HEK293 (cell line): ENCODE data around the gene MUC4.

Experiments
- CTCF ChIA-PET: fragments of 350-600 bp; formaldehyde crosslinking; extraction: SDS; loops from one replicate; lab custom pipeline; 2021; ENCODE audit warnings: antibody characterized with exemption; lab: Yijun Ruan, JAX
- POLR2A ChIA-PET: fragments of 300-600 bp; formaldehyde crosslinking; extraction: SDS; loops from one replicate; lab custom pipeline; 2020; ENCODE audit warnings: antibody characterized with exemption, inconsistent platforms; lab: Yijun Ruan, JAX
- H3K27ac ChIP-seq: fragments of 200-500 bp; sonication (Bioruptor generic); 2 replicates; pipeline ENCODE4 v1.5.1; 2014; ENCODE audit warnings: low read depth, low read length, control low read depth, inconsistent platforms; ENCODE audit errors: extremely low read depth
- H3K36me3 ChIP-seq, 2 experiments: fragments of 200-500 bp in 1 of 2; sonication (Bioruptor generic) in 1 of 2; 1 replicate in 1 of 2; 2 replicates in 1 of 2; pipeline ENCODE4 v1.5.1; 2014 to 2017; ENCODE audit warnings: inconsistent platforms in 2 of 2, low read length in 2 of 2; ENCODE audit not compliant: control insufficient read depth in 2 of 2, insufficient read depth in 1 of 2
- H3K4me1 ChIP-seq: fragments of 200-500 bp; sonication (Bioruptor generic); 2 replicates; pipeline ENCODE4 v1.5.1; 2014; ENCODE audit warnings: mild to moderate bottlenecking, low read length, inconsistent platforms; ENCODE audit not compliant: control insufficient read depth, insufficient read depth
- H3K4me3 ChIP-seq: 2 replicates; pipeline ENCODE4 v1.5.1; 2011; ENCODE audit warnings: low read depth, mild to moderate bottlenecking, control low read depth, low read length, moderate library complexity
- H3K9me3 ChIP-seq: fragments of 200-500 bp; sonication (Bioruptor generic); 2 replicates; pipeline ENCODE4 v1.5.1; 2014; ENCODE audit warnings: low read depth, low read length, inconsistent platforms; ENCODE audit not compliant: control insufficient read depth, insufficient read depth
- GLIS1 ChIP-seq: fragments of 450-650 bp; formaldehyde crosslinking; IDR thresholded peaks from 2 replicates; pipeline ENCODE4 v1.5.1; 2016; ENCODE audit warnings: missing biosample characterization, missing genetic modification characterization
- SETDB1 ChIP-seq: IDR thresholded peaks from one replicate; pipeline ENCODE4 v1.6.1; 2017; ENCODE audit warnings: mild to moderate bottlenecking, low read length, moderate library complexity, mixed read lengths; ENCODE audit not compliant: insufficient read length
- ZEB2 ChIP-seq: fragments of 450-650 bp; formaldehyde crosslinking; IDR thresholded peaks from 2 replicates; pipeline ENCODE4 v1.5.1; 2016; ENCODE audit warnings: missing biosample characterization, missing genetic modification characterization
- ZFP41 ChIP-seq: fragments of 450-650 bp; formaldehyde crosslinking; IDR thresholded peaks from 2 replicates; pipeline ENCODE4 v1.5.1; 2016; ENCODE audit warnings: missing biosample characterization, missing genetic modification characterization, borderline replicate concordance
- ZIC2 ChIP-seq: fragments of 450-650 bp; formaldehyde crosslinking; IDR thresholded peaks from 2 replicates; pipeline ENCODE4 v1.5.1; 2016; ENCODE audit warnings: missing biosample characterization, missing genetic modification characterization
- ZNF140 ChIP-seq: fragments of 450-650 bp; formaldehyde crosslinking; IDR thresholded peaks from 2 replicates; pipeline ENCODE4 v1.5.1; 2016; ENCODE audit warnings: missing biosample characterization, missing genetic modification characterization
- ZNF157 ChIP-seq: fragments of 450-650 bp; formaldehyde crosslinking; IDR thresholded peaks from 2 replicates; pipeline ENCODE4 v1.5.1; 2016; ENCODE audit warnings: missing biosample characterization, missing genetic modification characterization
- ZNF174 ChIP-seq: fragments of 450-650 bp; formaldehyde crosslinking; IDR thresholded peaks from 2 replicates; pipeline ENCODE4 v1.5.0; 2017; ENCODE audit warnings: missing biosample characterization, mild to moderate bottlenecking, missing genetic modification characterization
- ZNF292 ChIP-seq: fragments of 450-650 bp; formaldehyde crosslinking; IDR thresholded peaks from 2 replicates; pipeline ENCODE4 v1.5.1; 2016; ENCODE audit warnings: low read depth, missing biosample characterization, missing genetic modification characterization, borderline replicate concordance
- ZNF558 ChIP-seq: fragments of 450-650 bp; formaldehyde crosslinking; IDR thresholded peaks from 2 replicates; pipeline ENCODE4 v1.5.1; 2016; ENCODE audit warnings: missing biosample characterization, missing genetic modification characterization
- ZNF571 ChIP-seq: fragments of 450-650 bp; formaldehyde crosslinking; IDR thresholded peaks from 2 replicates; pipeline ENCODE4 v1.5.0; 2017; ENCODE audit warnings: missing biosample characterization, missing genetic modification characterization
- ZNF639 ChIP-seq: fragments of 450-650 bp; formaldehyde crosslinking; IDR thresholded peaks from 2 replicates; pipeline ENCODE4 v1.5.1; 2016; ENCODE audit warnings: missing biosample characterization, missing genetic modification characterization
- ZSCAN16 ChIP-seq: fragments of 450-650 bp; formaldehyde crosslinking; IDR thresholded peaks from 2 replicates; pipeline ENCODE4 v1.5.1; 2016; ENCODE audit warnings: missing biosample characterization, missing genetic modification characterization
- ZSCAN5A ChIP-seq: fragments of 450-650 bp; formaldehyde crosslinking; IDR thresholded peaks from 2 replicates; pipeline ENCODE4 v1.5.1; 2016; ENCODE audit warnings: missing biosample characterization, missing genetic modification characterization
- TF ChIP-seq, protein P1 (sequence below): fragments of 450-650 bp; formaldehyde crosslinking; conservative IDR thresholded peaks from 2 replicates; pipeline ENCODE4 v1.5.1; 2016; ENCODE audit warnings: low read depth, missing biosample characterization, missing genetic modification characterization
- TF ChIP-seq, protein P2 (sequence below): fragments of 450-650 bp; formaldehyde crosslinking; IDR thresholded peaks from 2 replicates; pipeline ENCODE4 v1.5.1; 2016; ENCODE audit warnings: missing biosample characterization, missing genetic modification characterization
- TF ChIP-seq, protein P3 (sequence below): fragments of 450-650 bp; formaldehyde crosslinking; IDR thresholded peaks from 2 replicates; pipeline ENCODE4 v1.5.1; 2017; ENCODE audit warnings: missing biosample characterization, mild to moderate bottlenecking, missing genetic modification characterization, moderate library complexity

The MUC4 gene

GRCh38 chr3:195762611-195763010 lies 49.1 kb downstream of the MUC4 start (continued):
- TF ChIP-seq, protein P1, sequence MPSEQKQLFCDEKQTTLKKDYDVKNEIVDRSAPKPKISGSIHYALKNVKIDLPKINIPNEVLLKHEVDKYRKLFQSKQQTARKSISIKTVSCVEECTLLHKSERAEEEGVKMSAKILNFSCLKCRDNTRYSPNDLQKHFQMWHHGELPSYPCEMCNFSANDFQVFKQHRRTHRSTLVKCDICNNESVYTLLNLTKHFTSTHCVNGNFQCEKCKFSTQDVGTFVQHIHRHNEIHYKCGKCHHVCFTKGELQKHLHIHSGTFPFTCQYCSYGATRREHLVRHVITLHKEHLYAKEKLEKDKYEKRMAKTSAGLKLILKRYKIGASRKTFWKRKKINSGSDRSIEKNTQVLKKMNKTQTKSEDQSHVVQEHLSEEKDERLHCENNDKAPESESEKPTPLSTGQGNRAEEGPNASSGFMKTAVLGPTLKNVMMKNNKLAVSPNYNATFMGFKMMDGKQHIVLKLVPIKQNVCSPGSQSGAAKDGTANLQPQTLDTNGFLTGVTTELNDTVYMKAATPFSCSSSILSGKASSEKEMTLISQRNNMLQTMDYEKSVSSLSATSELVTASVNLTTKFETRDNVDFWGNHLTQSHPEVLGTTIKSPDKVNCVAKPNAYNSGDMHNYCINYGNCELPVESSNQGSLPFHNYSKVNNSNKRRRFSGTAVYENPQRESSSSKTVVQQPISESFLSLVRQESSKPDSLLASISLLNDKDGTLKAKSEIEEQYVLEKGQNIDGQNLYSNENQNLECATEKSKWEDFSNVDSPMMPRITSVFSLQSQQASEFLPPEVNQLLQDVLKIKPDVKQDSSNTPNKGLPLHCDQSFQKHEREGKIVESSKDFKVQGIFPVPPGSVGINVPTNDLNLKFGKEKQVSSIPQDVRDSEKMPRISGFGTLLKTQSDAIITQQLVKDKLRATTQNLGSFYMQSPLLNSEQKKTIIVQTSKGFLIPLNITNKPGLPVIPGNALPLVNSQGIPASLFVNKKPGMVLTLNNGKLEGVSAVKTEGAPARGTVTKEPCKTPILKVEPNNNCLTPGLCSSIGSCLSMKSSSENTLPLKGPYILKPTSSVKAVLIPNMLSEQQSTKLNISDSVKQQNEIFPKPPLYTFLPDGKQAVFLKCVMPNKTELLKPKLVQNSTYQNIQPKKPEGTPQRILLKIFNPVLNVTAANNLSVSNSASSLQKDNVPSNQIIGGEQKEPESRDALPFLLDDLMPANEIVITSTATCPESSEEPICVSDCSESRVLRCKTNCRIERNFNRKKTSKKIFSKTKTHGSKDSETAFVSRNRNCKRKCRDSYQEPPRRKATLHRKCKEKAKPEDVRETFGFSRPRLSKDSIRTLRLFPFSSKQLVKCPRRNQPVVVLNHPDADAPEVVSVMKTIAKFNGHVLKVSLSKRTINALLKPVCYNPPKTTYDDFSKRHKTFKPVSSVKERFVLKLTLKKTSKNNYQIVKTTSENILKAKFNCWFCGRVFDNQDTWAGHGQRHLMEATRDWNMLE (tag by site-specific recombination), result no peak
- TF ChIP-seq ZSCAN5A (tag by site-specific recombination), result no peak
- no peak for TF ChIP-seq ZNF558 (tag by site-specific recombination)
- TF ChIP-seq ZNF571, result no peak
- TF ChIP-seq ZNF157 (tag by site-specific recombination), result no peak

DNA sequence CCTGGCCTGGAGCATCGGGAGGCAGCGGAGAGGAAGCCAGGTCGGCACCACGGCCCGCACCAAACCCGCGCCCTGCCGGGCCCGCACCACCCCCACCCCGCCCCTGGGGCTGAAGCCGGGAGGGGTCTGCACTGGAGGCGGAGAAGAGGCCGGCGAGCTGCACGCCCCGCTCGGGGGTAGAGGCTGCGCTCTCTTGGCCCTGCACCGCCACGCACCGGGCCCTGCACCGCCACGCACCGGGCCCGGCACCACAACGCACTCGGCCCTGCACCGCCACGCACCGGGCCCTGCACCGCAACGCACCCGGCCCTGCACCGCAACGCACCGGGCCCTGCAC lies 49.5 kb downstream of the MUC4 start:
- no peak overlapping the region for H3K27ac ChIP-seq
- H3K4me1 ChIP-seq, result no peaks in the 10 kb centered on the region
- POLR2A ChIA-PET, result no interaction called here
- H3K36me3 ChIP-seq, result no peaks in the 10 kb centered on the region
- H3K9me3 ChIP-seq, result no peaks in the 10 kb centered on the region
- TF ChIP-seq ZNF140 (no peak), ZNF292 (tag by site-specific recombination) (no peak), ZFP41 (tag by site-specific recombination) (no peak), SETDB1 (no peak), ZNF174 (tag by site-specific recombination) (no peak), ZNF571 (no peak), ZSCAN16 (no peak)
- TF ChIP-seq, protein P2, sequence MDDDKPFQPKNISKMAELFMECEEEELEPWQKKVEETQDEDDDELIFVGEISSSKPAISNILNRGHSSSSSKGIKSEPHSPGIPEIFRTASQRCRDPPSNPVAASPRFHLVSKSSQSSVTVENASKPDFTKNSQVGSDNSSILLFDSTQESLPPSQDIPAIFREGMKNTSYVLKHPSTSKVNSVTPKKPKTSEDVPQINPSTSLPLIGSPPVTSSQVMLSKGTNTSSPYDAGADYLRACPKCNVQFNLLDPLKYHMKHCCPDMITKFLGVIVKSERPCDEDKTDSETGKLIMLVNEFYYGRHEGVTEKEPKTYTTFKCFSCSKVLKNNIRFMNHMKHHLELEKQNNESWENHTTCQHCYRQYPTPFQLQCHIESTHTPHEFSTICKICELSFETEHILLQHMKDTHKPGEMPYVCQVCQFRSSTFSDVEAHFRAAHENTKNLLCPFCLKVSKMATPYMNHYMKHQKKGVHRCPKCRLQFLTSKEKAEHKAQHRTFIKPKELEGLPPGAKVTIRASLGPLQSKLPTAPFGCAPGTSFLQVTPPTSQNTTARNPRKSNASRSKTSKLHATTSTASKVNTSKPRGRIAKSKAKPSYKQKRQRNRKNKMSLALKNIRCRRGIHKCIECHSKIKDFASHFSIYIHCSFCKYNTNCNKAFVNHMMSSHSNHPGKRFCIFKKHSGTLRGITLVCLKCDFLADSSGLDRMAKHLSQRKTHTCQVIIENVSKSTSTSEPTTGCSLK (tag by site-specific recombination), result no peak
- TF ChIP-seq, protein P3, sequence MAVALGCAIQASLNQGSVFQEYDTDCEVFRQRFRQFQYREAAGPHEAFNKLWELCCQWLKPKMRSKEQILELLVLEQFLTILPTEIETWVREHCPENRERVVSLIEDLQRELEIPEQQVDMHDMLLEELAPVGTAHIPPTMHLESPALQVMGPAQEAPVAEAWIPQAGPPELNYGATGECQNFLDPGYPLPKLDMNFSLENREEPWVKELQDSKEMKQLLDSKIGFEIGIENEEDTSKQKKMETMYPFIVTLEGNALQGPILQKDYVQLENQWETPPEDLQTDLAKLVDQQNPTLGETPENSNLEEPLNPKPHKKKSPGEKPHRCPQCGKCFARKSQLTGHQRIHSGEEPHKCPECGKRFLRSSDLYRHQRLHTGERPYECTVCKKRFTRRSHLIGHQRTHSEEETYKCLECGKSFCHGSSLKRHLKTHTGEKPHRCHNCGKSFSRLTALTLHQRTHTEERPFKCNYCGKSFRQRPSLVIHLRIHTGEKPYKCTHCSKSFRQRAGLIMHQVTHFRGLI (tag by site-specific recombination), result no peak
- CTCF ChIA-PET, result no interaction called here
- H3K4me3 ChIP-seq, result no peak overlapping the region

- TF ChIP-seq GLIS1 (tag by site-specific recombination) (peak; percentile 76), ZEB2 (tag by site-specific recombination) (no peak), ZNF639 (tag by site-specific recombination) (no peak), ZIC2 (tag by site-specific recombination) (peak; percentile 56)
- no peaks in the 10 kb centered on the region for H3K36me3 ChIP-seq
- no peaks in the 10 kb centered on the region for H3K9me3 ChIP-seq
- ChIA-PET POLR2A (no interaction called here), CTCF (no interaction called here)
- H3K27ac ChIP-seq, result no peak overlapping the region
- H3K4me1 ChIP-seq, result no peaks in the 10 kb centered on the region
- no peak overlapping the region for H3K4me3 ChIP-seq
These were observed 50.0 kb downstream of the MUC4 start for GRCh38 chr3:195761567-195762248.
